SH-SY5Y (cell line): ENCODE data around the gene KLC1.

ENCODE experiments used
- GATA2 ChIP-seq: IDR thresholded peaks from 2 replicates; pipeline ENCODE4 v1.6.1; 2011; ENCODE audit warnings: mild to moderate bottlenecking, low read depth, low read length
- GATA3 ChIP-seq: IDR thresholded peaks from 2 replicates; pipeline ENCODE4 v1.6.1; 2011; ENCODE audit warnings: low read depth, mild to moderate bottlenecking, low read length, moderate library complexity

DNA sequence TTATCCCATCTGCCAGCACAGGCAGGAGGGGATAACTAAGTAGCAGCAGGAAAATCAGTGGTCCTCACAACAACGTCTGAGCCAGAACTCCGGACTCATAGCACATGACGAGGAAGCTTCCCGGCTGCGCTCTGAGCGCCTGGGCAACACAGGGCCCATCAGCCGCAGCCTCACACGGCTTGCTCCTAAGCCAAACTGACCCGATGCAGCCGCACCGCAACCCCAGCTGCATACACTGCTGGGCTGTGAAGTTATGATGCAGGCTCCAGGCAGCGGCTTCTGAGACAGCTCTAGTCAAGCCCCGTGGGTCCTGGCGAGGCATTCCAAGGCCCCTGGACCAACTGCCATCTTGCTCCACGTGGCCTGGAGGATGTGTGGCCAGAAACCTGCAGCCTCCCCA lies 114.7 kb downstream of the KLC1 start:
- TF ChIP-seq GATA3 (no peak), GATA2 (no peak)
